H1 (cell line): ENCODE results near the gene LCE1D. TPM values are rescaled to one million over a fixed set of nuclear protein-coding genes. Genes with fewer than 3 reads are reported as not detected.

Source experiments
- polyA plus RNA-seq, 7 experiments: library from polyadenylated mRNA; depleted of rRNA in 3 of 7; stranded (reverse) in 5 of 7; unstranded in 2 of 7; fragments of >200 nt in 5 of 7; fragments of 200-250 nt in 2 of 7; gene quantifications; 1 replicate in 5 of 7; 2 replicates in 1 of 7; 4 replicates in 1 of 7; pipeline versions ENCODE4 v1.2.1 to v1.2.3, GENCODE V29; 2011 to 2013; ENCODE audit warnings: missing spikeins in 2 of 7, mixed read lengths in 2 of 7
- total RNA-seq: library from RNA; stranded (reverse); fragmentation: NEBNext Ultra II Directional; extraction: Animal tissue kit (Norgen Biotek cat#: 25700); gene quantifications from 2 replicates; pipeline ENCODE4 v1.2.1, GENCODE V29; 2021
- TF ChIP-seq, protein P1 (sequence below): fragments of 300-600 bp; sonication (generic); IDR thresholded peaks from 2 replicates; pipeline ENCODE4 v1.7.1; 2012; ENCODE audit warnings: low read length, moderate library complexity, mild to moderate bottlenecking, inconsistent platforms; ENCODE audit not compliant: insufficient replicate concordance

The LCE1D gene
- total and polyA plus RNA-seq, 2 of the 8 experiments (the other 6 are each of a cell fraction or from before 2014, with no cell fraction given) = not detected

DNA sequence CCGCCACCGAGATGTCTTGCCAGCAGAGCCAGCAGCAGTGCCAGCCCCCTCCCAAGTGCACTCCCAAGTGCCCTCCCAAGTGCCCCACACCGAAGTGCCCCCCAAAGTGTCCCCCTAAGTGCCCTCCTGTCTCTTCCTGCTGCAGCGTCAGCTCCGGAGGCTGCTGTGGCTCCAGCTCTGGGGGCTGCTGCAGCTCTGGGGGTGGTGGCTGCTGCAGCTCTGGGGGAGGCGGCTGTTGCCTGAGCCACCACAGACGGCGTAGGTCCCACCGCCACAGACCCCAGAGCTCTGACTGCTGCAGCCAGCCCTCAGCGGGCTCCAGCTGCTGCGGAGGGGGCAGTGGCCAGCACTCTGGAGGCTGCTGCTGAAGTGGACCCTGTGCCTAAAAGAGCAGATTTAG, 20.2 kb upstream of the LCE1D start (continued):
- TF ChIP-seq, protein P1, sequence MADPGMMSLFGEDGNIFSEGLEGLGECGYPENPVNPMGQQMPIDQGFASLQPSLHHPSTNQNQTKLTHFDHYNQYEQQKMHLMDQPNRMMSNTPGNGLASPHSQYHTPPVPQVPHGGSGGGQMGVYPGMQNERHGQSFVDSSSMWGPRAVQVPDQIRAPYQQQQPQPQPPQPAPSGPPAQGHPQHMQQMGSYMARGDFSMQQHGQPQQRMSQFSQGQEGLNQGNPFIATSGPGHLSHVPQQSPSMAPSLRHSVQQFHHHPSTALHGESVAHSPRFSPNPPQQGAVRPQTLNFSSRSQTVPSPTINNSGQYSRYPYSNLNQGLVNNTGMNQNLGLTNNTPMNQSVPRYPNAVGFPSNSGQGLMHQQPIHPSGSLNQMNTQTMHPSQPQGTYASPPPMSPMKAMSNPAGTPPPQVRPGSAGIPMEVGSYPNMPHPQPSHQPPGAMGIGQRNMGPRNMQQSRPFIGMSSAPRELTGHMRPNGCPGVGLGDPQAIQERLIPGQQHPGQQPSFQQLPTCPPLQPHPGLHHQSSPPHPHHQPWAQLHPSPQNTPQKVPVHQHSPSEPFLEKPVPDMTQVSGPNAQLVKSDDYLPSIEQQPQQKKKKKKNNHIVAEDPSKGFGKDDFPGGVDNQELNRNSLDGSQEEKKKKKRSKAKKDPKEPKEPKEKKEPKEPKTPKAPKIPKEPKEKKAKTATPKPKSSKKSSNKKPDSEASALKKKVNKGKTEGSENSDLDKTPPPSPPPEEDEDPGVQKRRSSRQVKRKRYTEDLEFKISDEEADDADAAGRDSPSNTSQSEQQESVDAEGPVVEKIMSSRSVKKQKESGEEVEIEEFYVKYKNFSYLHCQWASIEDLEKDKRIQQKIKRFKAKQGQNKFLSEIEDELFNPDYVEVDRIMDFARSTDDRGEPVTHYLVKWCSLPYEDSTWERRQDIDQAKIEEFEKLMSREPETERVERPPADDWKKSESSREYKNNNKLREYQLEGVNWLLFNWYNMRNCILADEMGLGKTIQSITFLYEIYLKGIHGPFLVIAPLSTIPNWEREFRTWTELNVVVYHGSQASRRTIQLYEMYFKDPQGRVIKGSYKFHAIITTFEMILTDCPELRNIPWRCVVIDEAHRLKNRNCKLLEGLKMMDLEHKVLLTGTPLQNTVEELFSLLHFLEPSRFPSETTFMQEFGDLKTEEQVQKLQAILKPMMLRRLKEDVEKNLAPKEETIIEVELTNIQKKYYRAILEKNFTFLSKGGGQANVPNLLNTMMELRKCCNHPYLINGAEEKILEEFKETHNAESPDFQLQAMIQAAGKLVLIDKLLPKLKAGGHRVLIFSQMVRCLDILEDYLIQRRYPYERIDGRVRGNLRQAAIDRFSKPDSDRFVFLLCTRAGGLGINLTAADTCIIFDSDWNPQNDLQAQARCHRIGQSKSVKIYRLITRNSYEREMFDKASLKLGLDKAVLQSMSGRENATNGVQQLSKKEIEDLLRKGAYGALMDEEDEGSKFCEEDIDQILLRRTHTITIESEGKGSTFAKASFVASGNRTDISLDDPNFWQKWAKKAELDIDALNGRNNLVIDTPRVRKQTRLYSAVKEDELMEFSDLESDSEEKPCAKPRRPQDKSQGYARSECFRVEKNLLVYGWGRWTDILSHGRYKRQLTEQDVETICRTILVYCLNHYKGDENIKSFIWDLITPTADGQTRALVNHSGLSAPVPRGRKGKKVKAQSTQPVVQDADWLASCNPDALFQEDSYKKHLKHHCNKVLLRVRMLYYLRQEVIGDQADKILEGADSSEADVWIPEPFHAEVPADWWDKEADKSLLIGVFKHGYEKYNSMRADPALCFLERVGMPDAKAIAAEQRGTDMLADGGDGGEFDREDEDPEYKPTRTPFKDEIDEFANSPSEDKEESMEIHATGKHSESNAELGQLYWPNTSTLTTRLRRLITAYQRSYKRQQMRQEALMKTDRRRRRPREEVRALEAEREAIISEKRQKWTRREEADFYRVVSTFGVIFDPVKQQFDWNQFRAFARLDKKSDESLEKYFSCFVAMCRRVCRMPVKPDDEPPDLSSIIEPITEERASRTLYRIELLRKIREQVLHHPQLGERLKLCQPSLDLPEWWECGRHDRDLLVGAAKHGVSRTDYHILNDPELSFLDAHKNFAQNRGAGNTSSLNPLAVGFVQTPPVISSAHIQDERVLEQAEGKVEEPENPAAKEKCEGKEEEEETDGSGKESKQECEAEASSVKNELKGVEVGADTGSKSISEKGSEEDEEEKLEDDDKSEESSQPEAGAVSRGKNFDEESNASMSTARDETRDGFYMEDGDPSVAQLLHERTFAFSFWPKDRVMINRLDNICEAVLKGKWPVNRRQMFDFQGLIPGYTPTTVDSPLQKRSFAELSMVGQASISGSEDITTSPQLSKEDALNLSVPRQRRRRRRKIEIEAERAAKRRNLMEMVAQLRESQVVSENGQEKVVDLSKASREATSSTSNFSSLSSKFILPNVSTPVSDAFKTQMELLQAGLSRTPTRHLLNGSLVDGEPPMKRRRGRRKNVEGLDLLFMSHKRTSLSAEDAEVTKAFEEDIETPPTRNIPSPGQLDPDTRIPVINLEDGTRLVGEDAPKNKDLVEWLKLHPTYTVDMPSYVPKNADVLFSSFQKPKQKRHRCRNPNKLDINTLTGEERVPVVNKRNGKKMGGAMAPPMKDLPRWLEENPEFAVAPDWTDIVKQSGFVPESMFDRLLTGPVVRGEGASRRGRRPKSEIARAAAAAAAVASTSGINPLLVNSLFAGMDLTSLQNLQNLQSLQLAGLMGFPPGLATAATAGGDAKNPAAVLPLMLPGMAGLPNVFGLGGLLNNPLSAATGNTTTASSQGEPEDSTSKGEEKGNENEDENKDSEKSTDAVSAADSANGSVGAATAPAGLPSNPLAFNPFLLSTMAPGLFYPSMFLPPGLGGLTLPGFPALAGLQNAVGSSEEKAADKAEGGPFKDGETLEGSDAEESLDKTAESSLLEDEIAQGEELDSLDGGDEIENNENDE = no peak
